Panc1 (cell line): Measurements from ENCODE around the gene RBMS3. TPM values are rescaled to one million over a fixed set of nuclear protein-coding genes. Genes with fewer than 3 reads are reported as not detected.

Experiments
- ATAC-seq: fragments of 200-7000 bp; cut with Tn5 transposase; 2 replicates; pipeline ENCODE4 v1.9.1; 2020; ENCODE audit warnings: mild to moderate bottlenecking, moderate library complexity
- BruUV-seq: library from RNA; stranded (reverse); fragments of 400-500 nt; replicated peaks from 2 replicates; lab custom pipeline; 2021; lab: Mats Ljungman, UMichigan
- CTCF ChIA-PET: fragments of 300-600 bp; sonication (Branson Sonifier 250); formaldehyde crosslinking; loops from one replicate; lab custom pipeline; 2022; ENCODE audit warnings: antibody characterized with exemption; lab: Charles Lee
- POLR2A ChIA-PET: fragments of 300-600 bp; sonication (Branson Sonifier 250); formaldehyde crosslinking; loops from one replicate; lab custom pipeline; 2022; ENCODE audit warnings: antibody characterized with exemption; lab: Charles Lee
- DNase-seq: peaks from one replicate; pipeline ENCODE4 v3.0.0-alpha.2; 2010; ENCODE audit warnings: low read depth, low spot score
- H3K27ac ChIP-seq: 2 replicates; pipeline ENCODE4 v1.5.1; 2011; ENCODE audit warnings: mild to moderate bottlenecking, low read length, inconsistent platforms
- H3K27me3 ChIP-seq: fragments of 200-500 bp; sonication (Bioruptor generic); 2 replicates; pipeline ENCODE4 v1.6.0; 2014; ENCODE audit warnings: low read length, inconsistent platforms; ENCODE audit not compliant: control insufficient read depth, insufficient read depth
- H3K36me3 ChIP-seq: fragments of 200-500 bp; sonication (Bioruptor generic); 2 replicates; pipeline ENCODE4 v1.5.1; 2014; ENCODE audit warnings: inconsistent platforms, mild to moderate bottlenecking, low read length, moderate library complexity; ENCODE audit not compliant: control insufficient read depth, insufficient read depth
- H3K4me1 ChIP-seq: 2 replicates; pipeline ENCODE4 v1.5.1; 2011; ENCODE audit warnings: inconsistent platforms, mild to moderate bottlenecking, low read length, moderate library complexity; ENCODE audit not compliant: control insufficient read depth, insufficient read depth
- H3K4me3 ChIP-seq, 2 experiments: 2 replicates each; pipeline ENCODE4 v1.5.1; 2011 to 2012; ENCODE audit warnings: low read depth in 2 of 2, low read length in 2 of 2, mild to moderate bottlenecking in 2 of 2, inconsistent platforms in 1 of 2, moderate library complexity in 1 of 2
- H3K9me3 ChIP-seq: fragments of 200-500 bp; sonication (Bioruptor generic); 2 replicates; pipeline ENCODE4 v1.5.1; 2014; ENCODE audit warnings: low read depth, mild to moderate bottlenecking, inconsistent platforms, low read length, moderate library complexity; ENCODE audit not compliant: control insufficient read depth, insufficient read depth
- CTCF ChIP-seq: fragments of 450-650 bp; IDR thresholded peaks from 2 replicates; pipeline ENCODE4 v1.5.1; 2017; ENCODE audit warnings: mild to moderate bottlenecking
- POLR2AphosphoS5 ChIP-seq: IDR thresholded peaks from 2 replicates; pipeline ENCODE4 v1.6.1; 2012; ENCODE audit warnings: mild to moderate bottlenecking, low read depth, low read length, moderate library complexity
- REST ChIP-seq, 2 experiments: IDR thresholded peaks; 2 replicates each; pipeline ENCODE4 v1.6.1; 2011 to 2012; ENCODE audit warnings: low read depth in 2 of 2, control low read depth in 1 of 2, low read length in 1 of 2, mild to moderate bottlenecking in 1 of 2, moderate library complexity in 1 of 2; ENCODE audit not compliant: insufficient read depth in 1 of 2
- SIN3A ChIP-seq: IDR thresholded peaks from 2 replicates; pipeline ENCODE4 v1.6.1; 2012; ENCODE audit warnings: low read depth, mild to moderate bottlenecking, low read length, moderate library complexity, borderline replicate concordance; ENCODE audit not compliant: insufficient read depth
- TCF7L2 ChIP-seq: IDR thresholded peaks from 2 replicates; pipeline ENCODE4 v1.6.1; 2011; ENCODE audit warnings: mild to moderate bottlenecking, low read depth, low read length, inconsistent platforms
- in situ Hi-C: cut with HindIII; loops from 2 replicates; pipeline ENCODE4 v1.10.0; 2016; ENCODE audit warnings: low sequenced_read_pairs, low pct_unique_long_range_greater_than_20kb
- intact Hi-C: fragments of 100-400 bp; cut with micrococcal nuclease; formaldehyde crosslinking; loops from one replicate; pipeline ENCODE4 v1.10.0; 2022; ENCODE audit not compliant: unreplicated experiment
- total RNA-seq: library from RNA; stranded (reverse); gene quantifications from one replicate; pipeline ENCODE4 v1.2.1, GENCODE V29; 2021; ENCODE audit not compliant: unreplicated experiment

The RBMS3 gene
- total RNA-seq, 1 experiment from 2014 or later: 1.1 TPM

- in situ Hi-C loops: no loop called here
- Histone ChIP-seq H3K36me3 (no peaks in the 10 kb centered on the region), H3K4me1 (no peaks in the 10 kb centered on the region), H3K27me3 (no peaks in the 10 kb centered on the region), H3K9me3 (no peaks in the 10 kb centered on the region), H3K4me3 (no peak overlapping the region), H3K27ac (no peak overlapping the region)
- ATAC-seq (no peak), DNase-seq (no peak)
- BruUV-seq: no TSS peak
- ChIA-PET POLR2A (no interaction called here), CTCF (no interaction called here)
- TF ChIP-seq CTCF: no peak
- TF ChIP-seq POLR2AphosphoS5: no peak
- TF ChIP-seq REST (IDR thresholded peaks at IDR 0.05; ENCODE audit: insufficient read depth in 1 of 2, low read depth in 2 of 2, low read length in 1 of 2): no peak
- no peak for TF ChIP-seq TCF7L2
- TF ChIP-seq SIN3A: no peak
- intact Hi-C loops: no loop called here
These were observed 32.1 kb downstream of the RBMS3 start for GRCh38 chr3:29312960-29313452.

- no peak for DNase-seq
- CTCF ChIA-PET: no interaction called here
- no peak for TF ChIP-seq POLR2AphosphoS5
- TF ChIP-seq TCF7L2: no peak
- TF ChIP-seq CTCF: no peak
- TF ChIP-seq SIN3A: no peak
- TF ChIP-seq REST (IDR thresholded peaks at IDR 0.05; ENCODE audit: insufficient read depth in 1 of 2, low read depth in 2 of 2, low read length in 1 of 2): no peak
- Histone ChIP-seq H3K4me1 (no peaks in the 10 kb centered on the region), H3K36me3 (no peaks in the 10 kb centered on the region), H3K27ac (no peak overlapping the region), H3K9me3 (no peaks in the 10 kb centered on the region), H3K4me3 (no peak overlapping the region), H3K27me3 (no peaks in the 10 kb centered on the region)
- in situ Hi-C loops (no loop called here), intact Hi-C loops (no loop called here)
- no TSS peak for BruUV-seq
- POLR2A ChIA-PET: interaction anchor here (0.6 kb wide), 1 partner anchor 63 kb away, joined by 4 read pairs; no protein-coding TSS in a partner anchor
- no peak for ATAC-seq
These were observed 33.3 kb downstream of the RBMS3 start for GRCh38 chr3:29313981-29314726.
